HG02885 (cell line): Measurements from ENCODE around the gene PRDM16.

Experiments
- ATAC-seq: cut with Tn5 transposase; IDR thresholded peaks from one replicate; pipeline ENCODE4 v1.9.1; 2021; ENCODE audit warnings: mild to moderate bottlenecking; ENCODE audit not compliant: unreplicated experiment, poor library complexity

The PRDM16 gene

DNA sequence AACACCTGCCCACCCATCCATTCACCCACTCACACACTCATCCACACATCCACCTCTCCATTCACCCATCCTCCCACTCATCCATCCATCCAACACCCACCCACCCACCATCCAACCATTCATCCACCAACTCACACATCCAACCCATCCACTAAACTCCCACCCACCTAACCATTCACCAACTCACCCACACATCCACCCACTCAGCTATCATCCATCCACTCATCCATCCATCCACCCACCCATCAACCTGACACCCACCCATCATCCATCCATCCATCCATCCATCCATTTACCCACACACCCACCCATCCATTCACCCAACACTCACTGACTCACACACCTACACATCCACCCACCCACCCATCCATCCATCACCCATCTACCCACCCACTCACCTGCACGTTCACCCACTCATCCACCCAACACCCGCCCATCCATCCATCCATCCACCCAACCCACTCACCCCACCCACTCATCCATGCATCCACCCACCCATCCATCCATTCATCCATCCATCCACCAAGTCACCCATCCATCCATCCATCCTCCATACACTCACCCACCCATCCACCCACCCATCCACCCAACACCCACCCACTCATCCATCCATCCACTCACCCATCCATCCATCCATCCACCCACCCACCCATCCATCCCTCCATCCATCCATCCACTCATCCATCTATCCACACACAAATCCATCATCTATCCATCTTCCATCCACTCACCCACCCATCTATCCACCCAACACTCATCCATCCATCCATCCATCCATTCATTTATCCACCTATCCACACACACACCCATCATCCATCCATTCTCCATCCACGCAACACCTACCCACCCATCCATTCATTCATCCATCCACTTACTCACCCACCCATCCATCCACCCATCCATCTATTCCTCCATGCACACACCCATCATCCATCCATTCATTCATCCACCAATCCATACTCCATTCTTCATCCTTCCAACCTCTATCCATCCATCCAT is 17.4 kb upstream of the PRDM16 start:
- no peak for ATAC-seq

DNA sequence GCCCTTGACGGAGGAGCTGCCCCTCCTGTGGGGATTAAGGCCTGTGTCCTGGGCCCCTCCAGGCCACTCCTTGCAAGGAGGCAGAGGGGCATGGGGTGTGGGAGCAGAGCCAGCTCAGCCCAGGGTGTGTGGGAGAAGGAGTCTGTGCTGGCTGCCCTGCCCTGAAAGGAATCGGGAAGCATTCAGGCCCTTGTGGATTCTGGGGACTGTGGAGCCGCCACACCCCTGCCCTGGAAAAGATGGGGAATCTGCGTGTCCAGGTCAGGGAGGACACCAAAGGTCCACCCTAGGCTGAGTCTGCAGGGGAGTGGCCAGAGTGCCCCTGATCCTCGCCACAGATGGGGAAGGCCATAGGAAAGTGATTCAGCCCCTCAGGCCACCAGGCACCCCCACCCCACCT is 16.5 kb upstream of the PRDM16 start:
- ATAC-seq, result no peak

DNA sequence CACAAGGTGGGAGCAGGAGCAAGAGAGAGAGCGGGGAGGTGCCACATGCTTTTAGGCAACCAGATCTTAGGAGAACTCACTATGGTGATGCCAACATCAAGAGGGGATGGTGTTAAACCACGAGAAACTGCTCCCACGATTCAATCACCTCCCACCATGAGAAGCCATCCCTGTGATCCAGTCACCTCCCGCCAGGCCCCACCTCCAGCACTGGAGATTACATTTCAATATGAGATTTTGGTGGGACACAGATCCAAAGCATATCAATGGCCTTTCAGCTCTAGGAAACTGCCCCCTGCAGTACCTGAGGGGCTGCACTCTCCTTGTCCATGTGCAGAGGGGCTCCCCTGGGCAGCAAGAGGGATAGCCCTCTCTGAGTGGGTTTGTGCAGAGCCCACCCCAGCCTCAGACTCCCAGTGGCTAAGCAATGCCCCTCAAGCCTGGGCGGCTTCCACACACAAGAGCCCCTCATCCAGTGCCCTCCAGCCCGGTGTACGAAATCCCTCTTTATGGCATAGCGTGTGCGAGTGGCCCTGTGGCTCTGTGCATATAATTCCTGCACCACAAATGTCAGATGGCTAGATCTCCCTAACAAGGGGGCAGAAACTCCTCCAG is 15.5 kb upstream of the PRDM16 start:
- ATAC-seq, result no peak

- no peak for ATAC-seq
Observed at GRCh38 chr1:3053986-3054385, 15.0 kb upstream of the PRDM16 start.

DNA sequence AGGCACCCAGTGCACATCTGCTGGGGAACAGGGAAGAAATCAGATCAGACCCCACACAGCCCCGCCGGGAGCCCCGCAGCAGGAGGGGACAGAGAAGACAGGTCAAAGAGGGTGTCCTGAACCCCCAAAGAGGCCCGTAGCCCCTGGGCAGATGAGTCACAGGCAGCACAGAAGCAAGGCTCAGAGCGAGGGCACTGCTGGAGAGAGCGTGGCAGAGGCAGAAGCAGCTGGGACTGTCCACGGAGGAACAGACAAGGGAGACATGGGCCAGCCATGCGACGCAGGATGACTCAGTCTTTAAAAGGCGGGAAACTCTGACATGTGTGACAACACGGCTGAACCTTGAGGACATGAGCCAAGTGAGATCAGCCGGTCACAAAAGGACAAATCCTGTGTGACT is 14.5 kb upstream of the PRDM16 start:
- ATAC-seq, result no peak

DNA sequence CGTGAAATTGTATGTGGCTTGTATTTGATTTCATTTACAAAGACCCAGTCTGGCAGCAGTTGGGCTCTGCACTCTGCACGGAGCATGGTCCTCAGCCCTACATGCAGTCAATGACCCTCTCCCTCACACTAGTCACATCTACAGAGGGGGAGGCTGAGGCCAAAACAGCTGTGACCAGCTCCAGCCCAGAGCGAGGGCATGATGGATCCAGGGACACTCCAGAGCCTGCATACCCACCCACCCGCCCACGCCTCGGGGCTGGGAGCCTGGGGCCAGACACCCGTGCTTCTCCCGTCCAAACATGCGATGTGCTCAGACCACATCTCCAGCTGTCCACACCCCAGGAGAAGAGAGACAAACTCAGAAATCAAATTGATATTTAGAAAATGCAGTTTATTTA is 14.0 kb upstream of the PRDM16 start:
- no peak for ATAC-seq

GRCh38 chr1:3056641-3057040 is 12.4 kb upstream of the PRDM16 start:
- no peak for ATAC-seq

- ATAC-seq, result no peak
Observed at GRCh38 chr1:3058263-3059030, 10.6 kb upstream of the PRDM16 start.

DNA sequence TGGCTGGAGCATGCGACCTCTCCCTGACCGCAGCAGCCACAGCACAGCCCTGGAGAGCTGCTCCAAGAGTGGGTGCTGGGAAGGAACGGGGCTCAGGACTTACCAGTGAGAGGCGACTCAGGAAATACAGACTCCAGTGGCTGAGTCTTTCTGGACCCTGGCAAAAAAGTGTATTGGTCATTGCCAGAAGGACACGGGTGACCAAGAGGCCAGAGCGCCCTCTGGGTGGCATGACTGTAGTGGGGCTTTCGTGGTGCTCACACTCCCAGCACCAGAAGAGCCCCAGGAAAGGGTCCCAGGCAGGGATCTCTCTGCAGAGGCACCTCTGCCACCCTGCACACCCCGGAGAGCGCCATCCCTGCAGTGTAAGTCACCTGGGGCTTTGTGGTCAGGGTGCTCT is 8.9 kb upstream of the PRDM16 start:
- ATAC-seq, result no peak

DNA sequence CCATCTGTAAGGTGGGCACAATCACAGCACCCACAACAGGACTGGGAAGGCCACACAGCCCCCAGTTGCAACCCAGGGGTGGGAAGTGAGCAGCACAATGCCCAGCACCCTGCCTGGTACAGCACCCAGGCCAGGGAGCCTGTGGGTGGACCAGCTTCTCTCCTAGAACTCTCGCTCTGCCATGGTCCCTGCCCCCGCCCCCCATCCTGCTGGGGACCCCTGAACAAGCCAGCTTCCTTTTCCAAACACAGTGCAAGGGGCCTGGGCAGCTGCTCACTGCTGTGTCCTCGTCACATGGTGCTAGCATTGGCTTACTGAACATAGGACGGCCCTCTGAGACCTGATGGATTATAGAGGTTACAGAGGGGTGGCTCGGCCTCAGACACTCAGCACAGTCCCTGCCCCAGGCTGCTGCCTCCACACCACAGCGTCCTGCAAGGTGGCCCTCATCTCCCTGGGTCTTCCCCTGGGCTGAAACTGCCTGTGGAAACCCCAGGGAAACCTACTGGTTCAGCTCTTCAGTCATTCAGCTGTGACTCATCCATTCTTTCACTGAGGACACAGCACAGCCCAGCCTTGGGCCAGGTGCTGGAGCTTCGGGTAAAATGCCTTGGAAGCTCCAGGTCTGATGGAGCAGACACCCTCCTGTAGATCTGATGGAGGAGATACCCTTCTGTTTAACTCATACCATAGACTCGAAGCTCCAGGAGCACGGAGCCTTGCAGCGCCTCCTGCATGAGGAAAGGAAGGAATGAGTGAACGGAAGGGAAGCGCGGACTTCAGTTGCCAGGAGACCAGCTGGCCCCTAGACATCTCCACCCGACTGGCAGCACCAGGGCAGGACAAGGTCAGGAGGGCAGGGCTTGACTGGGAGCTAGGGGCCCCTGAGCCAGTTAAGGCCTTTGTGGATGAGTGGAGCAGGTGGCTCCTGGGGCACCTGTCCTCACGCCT is 8.1 kb upstream of the PRDM16 start:
- ATAC-seq, result no peak

DNA sequence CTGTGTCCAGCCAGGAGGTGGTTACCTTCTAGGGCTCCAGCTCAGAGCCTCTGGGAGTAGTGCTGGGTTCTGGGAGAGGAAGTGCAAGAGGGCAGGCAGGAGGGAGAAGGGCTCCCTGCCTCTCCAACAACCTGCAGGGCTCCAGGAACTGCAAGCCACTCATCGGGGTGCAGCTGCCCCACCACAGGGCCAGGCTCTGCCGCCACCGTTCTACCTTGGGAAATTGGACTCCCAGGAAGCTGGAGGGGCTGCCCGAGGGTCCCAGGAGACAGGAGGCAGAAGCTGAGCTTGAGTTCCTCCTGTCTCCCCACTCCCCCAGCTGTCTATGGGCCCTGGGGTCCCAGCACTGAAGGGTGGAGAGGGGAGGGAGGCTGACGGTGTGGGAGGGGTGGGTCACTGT is 7.4 kb upstream of the PRDM16 start:
- ATAC-seq, result no peak

DNA sequence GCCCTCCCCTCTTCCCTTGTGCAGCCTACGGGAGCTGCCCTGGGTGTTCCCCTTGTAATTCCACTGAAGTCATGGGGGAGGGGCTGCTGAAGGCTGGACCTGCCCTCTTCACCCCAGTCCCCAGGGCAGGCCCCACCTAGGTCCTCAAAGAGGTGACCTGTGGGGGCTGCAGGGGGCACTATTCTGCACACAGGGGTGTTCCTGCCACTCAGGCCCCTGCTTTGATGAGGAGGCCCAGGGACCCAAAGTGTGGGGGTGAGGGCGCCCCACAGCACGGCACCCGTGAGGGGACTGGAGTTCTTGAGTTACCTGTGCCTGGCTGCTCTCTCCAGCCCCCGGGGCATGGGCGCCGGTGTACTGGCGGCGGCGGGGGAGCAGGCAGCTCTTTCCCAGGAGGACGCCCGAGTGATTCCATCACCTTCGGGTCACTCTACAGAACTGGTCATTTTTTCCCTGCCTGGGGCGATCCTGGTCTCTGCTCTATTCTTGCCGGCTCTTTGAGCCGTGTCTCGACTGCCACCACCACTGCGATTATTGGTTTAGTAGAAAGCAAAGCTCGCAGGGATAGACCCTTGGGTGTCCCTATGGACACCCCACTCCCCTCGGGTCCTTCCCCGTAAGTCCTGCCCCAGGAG is 6.9 kb upstream of the PRDM16 start:
- no peak for ATAC-seq

- ATAC-seq, result no peak
Observed at GRCh38 chr1:3062616-3063378, 6.2 kb upstream of the PRDM16 start.

DNA sequence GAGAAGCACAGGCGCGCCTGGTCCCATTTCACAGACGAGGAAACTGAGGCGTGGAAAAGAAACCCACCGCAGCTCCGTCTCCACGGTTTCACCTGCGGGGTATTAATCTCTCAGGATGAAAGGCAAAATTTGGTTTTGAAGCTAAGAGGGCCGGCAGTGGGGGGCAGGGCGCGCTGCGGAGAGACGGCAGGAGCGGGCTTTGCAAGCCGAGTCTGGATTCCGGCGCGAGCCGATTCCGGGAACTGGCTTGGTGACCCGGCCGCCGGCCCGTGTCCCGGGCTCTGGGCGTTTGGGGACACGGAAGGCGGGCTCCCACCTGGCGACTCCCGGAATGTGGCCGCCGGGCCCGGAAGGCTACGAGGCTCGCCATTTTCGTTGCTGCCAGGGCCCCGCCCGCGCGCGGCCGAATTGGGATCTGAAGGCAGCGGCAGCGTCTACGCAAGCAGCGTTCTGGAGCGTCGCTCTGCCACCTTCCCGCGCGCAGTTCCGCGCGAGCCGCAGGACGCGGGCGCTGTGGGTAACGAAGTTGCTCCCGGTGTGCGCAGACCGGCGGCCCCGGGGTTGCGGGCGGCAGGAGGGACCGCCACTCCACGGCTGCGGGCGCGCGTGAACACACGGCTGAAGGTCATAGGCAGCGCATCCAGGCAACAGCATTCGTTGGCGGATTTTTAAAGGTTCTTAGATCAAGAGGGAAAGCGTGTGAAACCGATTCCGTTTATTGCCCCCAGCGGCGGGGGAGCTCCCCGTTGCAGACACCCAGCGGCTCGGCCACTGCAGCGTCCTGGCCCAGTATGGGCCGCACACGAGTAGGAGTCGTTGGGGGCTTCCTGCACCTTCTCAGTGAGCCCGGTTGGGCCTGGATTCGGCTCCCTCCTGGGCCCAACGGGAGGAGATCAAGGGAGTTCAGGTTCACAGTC is 5.4 kb upstream of the PRDM16 start:
- no peak for ATAC-seq

- no peak for ATAC-seq
Observed at GRCh38 chr1:3064296-3064850, 4.6 kb upstream of the PRDM16 start.

GRCh38 chr1:3064901-3065300 is 4.1 kb upstream of the PRDM16 start:
- no peak for ATAC-seq

- ATAC-seq, result no peak
Observed at GRCh38 chr1:3065396-3065795, 3.6 kb upstream of the PRDM16 start.
